HG03575 (cell line): Measurements from ENCODE around the gene CCDC188.

ENCODE experiments used
- ATAC-seq: cut with Tn5 transposase; IDR thresholded peaks from one replicate; pipeline ENCODE4 v1.9.1; 2021; ENCODE audit not compliant: unreplicated experiment, insufficient number of reproducible peaks, low FRiP score; ENCODE audit errors: extremely low read depth

CCDC188 gene

GRCh38 chr22:20139391-20140106 is 11.3 kb downstream of the CCDC188 start:
- ATAC-seq, result no peak

- ATAC-seq, result no peak
These were observed 12.0 kb downstream of the CCDC188 start for GRCh38 chr22:20138868-20139267.

GRCh38 chr22:20138417-20138738 is 12.5 kb downstream of the CCDC188 start:
- ATAC-seq, result no peak

GRCh38 chr22:20137671-20138416 is 13.0 kb downstream of the CCDC188 start:
- no peak for ATAC-seq

- no peak for ATAC-seq
These were observed 13.7 kb downstream of the CCDC188 start for GRCh38 chr22:20137113-20137512.

- ATAC-seq, result no peak
These were observed 14.3 kb downstream of the CCDC188 start for GRCh38 chr22:20136603-20136873.

GRCh38 chr22:20135806-20136602 is 14.9 kb downstream of the CCDC188 start:
- no peak for ATAC-seq

- ATAC-seq, result no peak
These were observed 15.6 kb downstream of the CCDC188 start for GRCh38 chr22:20135265-20135664.

- no peak for ATAC-seq
These were observed 16.8 kb downstream of the CCDC188 start for GRCh38 chr22:20133930-20134549.

- ATAC-seq, result no peak
These were observed 18.1 kb downstream of the CCDC188 start for GRCh38 chr22:20132686-20133246.

- no peak for ATAC-seq
These were observed 18.8 kb downstream of the CCDC188 start for GRCh38 chr22:20131859-20132685.

- ATAC-seq, result no peak
These were observed 19.3 kb downstream of the CCDC188 start, which contains the start of gene ZDHHC8 for GRCh38 chr22:20131597-20131858. TSS of gene ZDHHC8 (plus strand) at chr22:20131804. CDS start at chr22:20131948, 144 bp downstream.

GRCh38 chr22:20130731-20131596 is 19.9 kb downstream of the CCDC188 start:
- no peak for ATAC-seq

GRCh38 chr22:20130319-20130718 is 20.5 kb downstream of the CCDC188 start:
- ATAC-seq, result no peak

GRCh38 chr22:20129747-20130014 is 21.2 kb downstream of the CCDC188 start:
- no peak for ATAC-seq

GRCh38 chr22:20128902-20129746 is 21.7 kb downstream of the CCDC188 start:
- ATAC-seq, result no peak

GRCh38 chr22:20128619-20128901 is 22.3 kb downstream of the CCDC188 start:
- no peak for ATAC-seq
